ENCODE results near the gene NUDT4.

NUDT4 gene

DNA sequence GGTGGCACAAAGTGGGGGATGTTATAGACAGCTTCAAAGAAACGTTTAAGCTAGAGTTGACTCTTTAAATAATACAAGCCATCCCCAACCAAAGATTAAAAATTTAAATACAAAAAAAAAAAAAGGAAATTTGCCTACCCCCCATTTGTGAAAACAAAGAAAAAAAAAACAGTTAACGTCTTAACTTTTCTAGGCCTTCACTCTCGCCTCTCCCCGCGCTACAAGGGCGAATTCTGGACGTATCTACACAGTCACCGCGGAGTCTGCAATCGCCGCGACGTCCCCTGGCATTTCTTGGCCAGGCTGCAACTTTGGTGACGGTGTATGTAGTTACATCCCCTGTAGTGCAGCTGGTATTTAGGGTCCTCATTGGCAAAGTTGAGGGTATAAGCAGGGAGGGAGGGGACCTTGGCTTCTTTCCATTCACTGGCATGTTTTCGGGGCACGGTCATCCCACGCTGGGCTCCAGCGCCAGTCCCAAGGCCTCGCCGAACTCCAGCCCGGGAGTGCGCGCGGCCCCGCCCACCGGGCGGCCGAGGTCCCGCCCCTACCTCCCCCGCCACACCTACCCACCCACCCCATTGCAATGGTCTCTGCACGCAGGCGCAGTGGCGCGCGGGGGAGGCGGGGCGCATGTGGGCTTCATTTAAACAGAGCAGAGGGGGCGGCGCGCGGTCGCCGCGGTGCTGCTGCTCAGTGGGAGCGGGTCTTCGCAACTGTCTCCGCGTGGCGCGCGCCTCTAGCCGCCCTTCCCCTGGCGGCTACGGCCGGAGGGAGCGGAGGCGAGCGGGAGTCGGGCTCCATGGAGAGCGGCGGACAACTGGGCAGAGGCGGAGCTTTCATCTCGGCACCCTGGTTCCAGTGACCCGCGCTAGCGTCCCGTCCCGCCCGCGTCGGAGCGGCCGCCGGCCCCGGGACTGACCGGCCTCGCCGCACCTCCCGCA is at the start of gene NUDT4:
Gene NUDT4 (plus strand): TSS at position 674 of the 944 bp plus-strand sequence. CDS start 398 bp downstream, outside the sequence.
- in situ Hi-C loops (cut with HindIII; ENCODE audit: low sequenced_read_pairs): no loop called here
- no peak for TF ChIP-seq CTCF (IDR thresholded peaks at IDR 0.05; ENCODE audit: low read depth, low read length, missing control alignments)
- DNase-seq (ENCODE audit: low read depth): peak; percentile 80
- H3K4me3 ChIP-seq (ENCODE audit: low read depth, low read length): peak within 1 kb of the TSS; percentile 63

- TF ChIP-seq CTCF (IDR thresholded peaks at IDR 0.05; ENCODE audit: low read depth, low read length, missing control alignments): no peak
- DNase-seq (ENCODE audit: low read depth): no peak
- in situ Hi-C loops (cut with HindIII; ENCODE audit: low sequenced_read_pairs): no loop called here
- H3K4me3 ChIP-seq (ENCODE audit: low read depth, low read length): no peak overlapping the region
Measured at GRCh38 chr12:93333054-93333453, 44.7 kb upstream of the NUDT4 start.

GRCh38 chr12:93333828-93334227 is 43.9 kb upstream of the NUDT4 start:
- no peak for TF ChIP-seq CTCF (IDR thresholded peaks at IDR 0.05; ENCODE audit: low read depth, low read length, missing control alignments)
- no peak for DNase-seq (ENCODE audit: low read depth)
- no peak overlapping the region for H3K4me3 ChIP-seq (ENCODE audit: low read depth, low read length)
- in situ Hi-C loops (cut with HindIII; ENCODE audit: low sequenced_read_pairs): no loop called here

- DNase-seq (ENCODE audit: low read depth): no peak
- TF ChIP-seq CTCF (IDR thresholded peaks at IDR 0.05; ENCODE audit: low read depth, low read length, missing control alignments): no peak
- in situ Hi-C loops (cut with HindIII; ENCODE audit: low sequenced_read_pairs): no loop called here
- no peak overlapping the region for H3K4me3 ChIP-seq (ENCODE audit: low read depth, low read length)
Measured at GRCh38 chr12:93335603-93336162, 42.0 kb upstream of the NUDT4 start.

GRCh38 chr12:93336291-93336741 is 41.4 kb upstream of the NUDT4 start:
- TF ChIP-seq CTCF (IDR thresholded peaks at IDR 0.05; ENCODE audit: low read depth, low read length, missing control alignments): no peak
- in situ Hi-C loops (cut with HindIII; ENCODE audit: low sequenced_read_pairs): no loop called here
- DNase-seq (ENCODE audit: low read depth): no peak
- H3K4me3 ChIP-seq (ENCODE audit: low read depth, low read length): no peak overlapping the region

- TF ChIP-seq CTCF (IDR thresholded peaks at IDR 0.05; ENCODE audit: low read depth, low read length, missing control alignments): no peak
- H3K4me3 ChIP-seq (ENCODE audit: low read depth, low read length): no peak overlapping the region
- DNase-seq (ENCODE audit: low read depth): no peak
- in situ Hi-C loops (cut with HindIII; ENCODE audit: low sequenced_read_pairs): no loop called here
Measured at GRCh38 chr12:93338598-93338997, 39.1 kb upstream of the NUDT4 start.
